ENCODE results near the gene CD9.

GRCh38 chr12:6165395-6165794 is 34.8 kb upstream of the CD9 start:
- TF ChIP-seq CTCF (IDR thresholded peaks at IDR 0.05; ENCODE audit: low read length) (no peak), EZH2 (IDR thresholded peaks at IDR 0.05; ENCODE audit: borderline replicate concordance, low read length) (no peak)

All from OCI-LY1 (cell line).